Neural cell (in vitro differentiated cells): ENCODE data around the gene LINGO1.

ENCODE experiments used
- CTCF ChIP-seq: fragments of 450-650 bp; IDR thresholded peaks from 2 replicates; pipeline ENCODE4 v1.5.1; 2014; ENCODE audit warnings: antibody characterized with exemption, mild to moderate bottlenecking, moderate library complexity; ENCODE audit not compliant: poor library complexity, severe bottlenecking
- RAD21 ChIP-seq: fragments of 450-650 bp; conservative IDR thresholded peaks from 2 replicates; pipeline ENCODE4 v1.6.1; 2014; ENCODE audit warnings: antibody characterized with exemption, mild to moderate bottlenecking, moderate library complexity

DNA sequence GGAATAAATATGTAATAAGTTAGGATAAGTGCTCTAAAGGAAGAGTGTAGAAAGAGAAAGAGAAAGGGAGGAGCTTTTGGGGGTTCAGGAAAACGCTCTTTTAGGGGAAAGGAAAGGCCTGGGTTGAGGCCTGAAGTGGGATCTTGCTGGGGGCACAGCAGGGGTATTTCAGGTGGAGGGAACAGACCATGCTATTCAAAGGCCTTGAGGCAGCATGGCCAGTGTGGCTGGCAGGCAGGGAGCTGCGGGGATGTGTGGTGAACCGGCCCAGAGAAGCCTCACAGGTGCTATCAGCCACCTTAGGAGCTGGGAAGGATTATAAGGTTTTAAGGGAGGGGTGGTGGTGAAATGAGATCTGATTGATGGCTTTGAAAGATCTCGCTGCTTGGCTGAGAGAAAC lies 66.6 kb downstream of the LINGO1 start:
- no peak for TF ChIP-seq CTCF
- TF ChIP-seq RAD21, result no peak
